Testis (tissue), 2 donors: ENCODE measurements around the gene DGCR8.

Experiments
- POLR2A ChIP-seq: fragments of 450-650 bp; IDR thresholded peaks from one replicate; pipeline ENCODE4 v1.6.1; 2017; ENCODE audit warnings: antibody characterized with exemption, mild to moderate bottlenecking, moderate library complexity
- TF ChIP-seq, protein P1 (sequence below), 3 experiments: fragments of 450-650 bp in 2 of 3; fragments of 200-600 bp in 1 of 3; sonication (generic) in 1 of 3; IDR thresholded peaks; one replicate each; pipeline ENCODE4 v1.5.1; 2016 to 2019; ENCODE audit warnings: antibody characterized with exemption in 3 of 3, mild to moderate bottlenecking in 2 of 3, moderate library complexity in 1 of 3

DNA sequence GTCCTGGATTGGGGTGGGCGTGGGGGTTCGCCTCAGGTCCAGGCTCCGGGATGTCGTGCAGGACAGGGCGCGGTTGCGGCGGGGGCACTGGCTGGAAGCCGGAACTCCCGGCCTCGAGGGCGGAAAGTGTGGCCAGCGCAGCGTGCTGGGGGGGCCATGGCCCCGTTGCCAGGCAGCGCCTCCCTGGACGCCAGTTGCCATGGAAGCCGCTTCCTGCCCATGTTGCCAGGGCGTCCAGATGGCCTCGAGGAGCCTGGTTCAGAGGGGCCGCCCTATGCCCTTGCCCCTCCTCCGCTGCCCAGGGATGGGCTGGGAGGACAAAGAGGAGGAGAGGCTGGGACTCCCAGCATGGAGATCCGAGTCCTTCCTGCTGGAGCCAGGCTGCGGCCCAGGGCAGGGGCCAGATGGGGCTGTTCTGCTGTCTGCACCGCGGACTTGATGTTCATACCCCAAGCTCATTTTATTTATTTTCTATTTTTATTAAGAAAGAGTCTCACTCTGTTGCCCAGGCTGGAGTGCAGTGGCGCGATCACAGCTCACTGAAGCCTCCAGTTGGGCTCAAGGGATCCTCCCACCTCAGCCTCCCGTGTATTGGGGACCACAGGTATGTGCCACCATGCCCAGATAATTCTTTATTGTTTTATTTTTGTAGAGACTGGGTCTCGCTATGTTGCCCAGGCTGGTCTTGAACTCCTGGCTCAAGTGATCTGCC is 75.4 kb downstream of the DGCR8 start:
- TF ChIP-seq, protein P1, sequence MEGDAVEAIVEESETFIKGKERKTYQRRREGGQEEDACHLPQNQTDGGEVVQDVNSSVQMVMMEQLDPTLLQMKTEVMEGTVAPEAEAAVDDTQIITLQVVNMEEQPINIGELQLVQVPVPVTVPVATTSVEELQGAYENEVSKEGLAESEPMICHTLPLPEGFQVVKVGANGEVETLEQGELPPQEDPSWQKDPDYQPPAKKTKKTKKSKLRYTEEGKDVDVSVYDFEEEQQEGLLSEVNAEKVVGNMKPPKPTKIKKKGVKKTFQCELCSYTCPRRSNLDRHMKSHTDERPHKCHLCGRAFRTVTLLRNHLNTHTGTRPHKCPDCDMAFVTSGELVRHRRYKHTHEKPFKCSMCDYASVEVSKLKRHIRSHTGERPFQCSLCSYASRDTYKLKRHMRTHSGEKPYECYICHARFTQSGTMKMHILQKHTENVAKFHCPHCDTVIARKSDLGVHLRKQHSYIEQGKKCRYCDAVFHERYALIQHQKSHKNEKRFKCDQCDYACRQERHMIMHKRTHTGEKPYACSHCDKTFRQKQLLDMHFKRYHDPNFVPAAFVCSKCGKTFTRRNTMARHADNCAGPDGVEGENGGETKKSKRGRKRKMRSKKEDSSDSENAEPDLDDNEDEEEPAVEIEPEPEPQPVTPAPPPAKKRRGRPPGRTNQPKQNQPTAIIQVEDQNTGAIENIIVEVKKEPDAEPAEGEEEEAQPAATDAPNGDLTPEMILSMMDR (IDR thresholded peaks at IDR 0.05), result no peak
- TF ChIP-seq POLR2A, result no peak
